Fibroblast of lung (primary cell): ENCODE measurements around the gene BIRC5. TPM values are rescaled to one million over a fixed set of nuclear protein-coding genes. Genes with fewer than 3 reads are reported as not detected.

Experiments
- DNase-seq, 2 donors: peaks; one replicate each; pipeline versions ENCODE4 v3.0.0 to v3.0.0-alpha.2; 2010; ENCODE audit warnings: low read depth in 2 of 2
- H2AFZ ChIP-seq: 2 replicates; pipeline ENCODE4 v1.5.1; 2012; ENCODE audit warnings: low read length, control low read depth, inconsistent platforms
- H3K27ac ChIP-seq: 2 replicates; pipeline ENCODE4 v1.5.1; 2011; ENCODE audit warnings: low read length, control low read depth; ENCODE audit not compliant: insufficient read depth
- H3K27me3 ChIP-seq: 2 replicates; pipeline ENCODE4 v1.5.1; 2011; ENCODE audit warnings: mild to moderate bottlenecking, low read length; ENCODE audit not compliant: control insufficient read depth, insufficient read depth
- H3K36me3 ChIP-seq: 2 replicates; pipeline ENCODE4 v1.5.1; 2011; ENCODE audit warnings: low read length; ENCODE audit not compliant: control insufficient read depth, insufficient read depth
- H3K4me1 ChIP-seq: 2 replicates; pipeline ENCODE4 v1.5.1; 2011; ENCODE audit warnings: low read length; ENCODE audit not compliant: control insufficient read depth, insufficient read depth; ENCODE audit errors: extremely low read depth
- H3K4me2 ChIP-seq: 2 replicates; pipeline ENCODE4 v1.5.1; 2011; ENCODE audit warnings: low read length, control low read depth; ENCODE audit not compliant: insufficient read depth; ENCODE audit errors: extremely low read depth
- H3K4me3 ChIP-seq, 4 experiments: fragments of 200-600 bp in 1 of 4; sonication (generic) in 1 of 4; replicated peaks in 1 of 4; 2 replicates each; pipeline ENCODE4 v1.5.1; 2011 to 2016; ENCODE audit warnings: low read length in 4 of 4, low read depth in 3 of 4, mild to moderate bottlenecking in 3 of 4, control low read depth in 2 of 4, inconsistent platforms in 1 of 4, mixed read lengths in 1 of 4; ENCODE audit not compliant: insufficient read depth in 1 of 4; ENCODE audit errors: control extremely low read depth in 1 of 4
- H3K79me2 ChIP-seq: 2 replicates; pipeline ENCODE4 v1.5.1; 2012; ENCODE audit warnings: mild to moderate bottlenecking, low read length, inconsistent platforms; ENCODE audit not compliant: control insufficient read depth, insufficient read depth
- H3K9ac ChIP-seq: 2 replicates; pipeline ENCODE4 v1.5.1; 2011; ENCODE audit warnings: mild to moderate bottlenecking, low read length, control low read depth; ENCODE audit not compliant: insufficient read depth
- H3K9me3 ChIP-seq: 2 replicates; pipeline ENCODE4 v1.5.1; 2012; ENCODE audit warnings: low read depth, low read length; ENCODE audit not compliant: control insufficient read depth, insufficient read depth
- H4K20me1 ChIP-seq: 2 replicates; pipeline ENCODE4 v1.5.1; 2011; ENCODE audit warnings: low read length; ENCODE audit not compliant: control insufficient read depth, insufficient read depth; ENCODE audit errors: extremely low read depth
- CTCF ChIP-seq, 2 donors: IDR thresholded peaks in 1 of 2; conservative IDR thresholded peaks in 1 of 2; 1 replicate in 1 of 2; 2 replicates in 1 of 2; pipeline ENCODE4 v1.5.1; 2011 to 2012; ENCODE audit warnings: low read length in 2 of 2, control low read depth in 1 of 2, inconsistent platforms in 1 of 2, low read depth in 1 of 2, mild to moderate bottlenecking in 1 of 2
- EZH2 ChIP-seq: IDR thresholded peaks from 2 replicates; pipeline ENCODE4 v1.5.1; 2012; ENCODE audit warnings: low read length, control low read depth, mild to moderate bottlenecking; ENCODE audit errors: missing control alignments
- polyA plus RNA-seq, 2 donors: library from polyadenylated mRNA; depleted of rRNA in 1 of 2; stranded (reverse) in 1 of 2; unstranded in 1 of 2; fragments of >200 nt; gene quantifications; 2 replicates each; pipeline ENCODE4 v1.2.1, GENCODE V29; 2011 to 2012; ENCODE audit warnings: missing spikeins in 1 of 2
- total RNA-seq: library from RNA; depleted of rRNA; stranded (reverse); fragments of >200 nt; gene quantifications from 2 replicates; pipeline ENCODE4 v1.2.1, GENCODE V29; 2014

BIRC5 gene
- total and polyA plus RNA-seq, 2 donors (not counting 1 experiment from before 2014, with no cell fraction given) = 11.1 to 28.6 TPM

DNA sequence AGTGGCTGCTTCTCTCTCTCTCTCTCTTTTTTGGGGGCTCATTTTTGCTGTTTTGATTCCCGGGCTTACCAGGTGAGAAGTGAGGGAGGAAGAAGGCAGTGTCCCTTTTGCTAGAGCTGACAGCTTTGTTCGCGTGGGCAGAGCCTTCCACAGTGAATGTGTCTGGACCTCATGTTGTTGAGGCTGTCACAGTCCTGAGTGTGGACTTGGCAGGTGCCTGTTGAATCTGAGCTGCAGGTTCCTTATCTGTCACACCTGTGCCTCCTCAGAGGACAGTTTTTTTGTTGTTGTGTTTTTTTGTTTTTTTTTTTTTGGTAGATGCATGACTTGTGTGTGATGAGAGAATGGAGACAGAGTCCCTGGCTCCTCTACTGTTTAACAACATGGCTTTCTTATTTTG lies 9.7 kb downstream of the BIRC5 start:
- TF ChIP-seq CTCF (conservative IDR thresholded peaks at IDR 0.05 in 1 of 2, IDR thresholded peaks at IDR 0.05 in 1 of 2; ENCODE audit: low read depth in 1 of 2, low read length in 2 of 2) (no peak), EZH2 (no peak)
- Histone ChIP-seq H4K20me1 (no peaks in the 10 kb centered on the region), H3K4me1 (no peaks in the 10 kb centered on the region), H3K4me3 (no peak overlapping the region), H3K36me3 (peaks cover 9% of the 10 kb centered on the region), H3K27ac (no peak overlapping the region), H3K9ac (no peak overlapping the region), H3K27me3 (no peaks in the 10 kb centered on the region), H3K79me2 (peaks cover 5% of the 10 kb centered on the region), H2AFZ (no peak overlapping the region), H3K9me3 (no peaks in the 10 kb centered on the region), H3K4me2 (no peak overlapping the region)
- no peak for DNase-seq

DNA sequence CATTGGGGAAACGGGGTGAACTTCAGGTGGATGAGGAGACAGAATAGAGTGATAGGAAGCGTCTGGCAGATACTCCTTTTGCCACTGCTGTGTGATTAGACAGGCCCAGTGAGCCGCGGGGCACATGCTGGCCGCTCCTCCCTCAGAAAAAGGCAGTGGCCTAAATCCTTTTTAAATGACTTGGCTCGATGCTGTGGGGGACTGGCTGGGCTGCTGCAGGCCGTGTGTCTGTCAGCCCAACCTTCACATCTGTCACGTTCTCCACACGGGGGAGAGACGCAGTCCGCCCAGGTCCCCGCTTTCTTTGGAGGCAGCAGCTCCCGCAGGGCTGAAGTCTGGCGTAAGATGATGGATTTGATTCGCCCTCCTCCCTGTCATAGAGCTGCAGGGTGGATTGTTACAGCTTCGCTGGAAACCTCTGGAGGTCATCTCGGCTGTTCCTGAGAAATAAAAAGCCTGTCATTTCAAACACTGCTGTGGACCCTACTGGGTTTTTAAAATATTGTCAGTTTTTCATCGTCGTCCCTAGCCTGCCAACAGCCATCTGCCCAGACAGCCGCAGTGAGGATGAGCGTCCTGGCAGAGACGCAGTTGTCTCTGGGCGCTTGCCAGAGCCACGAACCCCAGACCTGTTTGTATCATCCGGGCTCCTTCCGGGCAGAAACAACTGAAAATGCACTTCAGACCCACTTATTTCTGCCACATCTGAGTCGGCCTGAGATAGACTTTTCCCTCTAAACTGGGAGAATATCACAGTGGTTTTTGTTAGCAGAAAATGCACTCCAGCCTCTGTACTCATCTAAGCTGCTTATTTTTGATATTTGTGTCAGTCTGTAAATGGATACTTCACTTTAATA lies 10.4 kb downstream of the BIRC5 start:
- H3K36me3 ChIP-seq = peaks cover 8% of the 10 kb centered on the region
- H4K20me1 ChIP-seq = no peaks in the 10 kb centered on the region
- no peak overlapping the region for H3K4me2 ChIP-seq
- H2AFZ ChIP-seq = no peak overlapping the region
- H3K79me2 ChIP-seq = peaks cover 2% of the 10 kb centered on the region
- no peak for TF ChIP-seq EZH2
- TF ChIP-seq CTCF (conservative IDR thresholded peaks at IDR 0.05 in 1 of 2, IDR thresholded peaks at IDR 0.05 in 1 of 2; ENCODE audit: low read depth in 1 of 2, low read length in 2 of 2) = no peak
- no peak overlapping the region for H3K9ac ChIP-seq
- no peak overlapping the region for H3K4me3 ChIP-seq
- H3K4me1 ChIP-seq = no peaks in the 10 kb centered on the region
- H3K27ac ChIP-seq = no peak overlapping the region
- no peak for DNase-seq
- no peaks in the 10 kb centered on the region for H3K9me3 ChIP-seq
- no peaks in the 10 kb centered on the region for H3K27me3 ChIP-seq

DNA sequence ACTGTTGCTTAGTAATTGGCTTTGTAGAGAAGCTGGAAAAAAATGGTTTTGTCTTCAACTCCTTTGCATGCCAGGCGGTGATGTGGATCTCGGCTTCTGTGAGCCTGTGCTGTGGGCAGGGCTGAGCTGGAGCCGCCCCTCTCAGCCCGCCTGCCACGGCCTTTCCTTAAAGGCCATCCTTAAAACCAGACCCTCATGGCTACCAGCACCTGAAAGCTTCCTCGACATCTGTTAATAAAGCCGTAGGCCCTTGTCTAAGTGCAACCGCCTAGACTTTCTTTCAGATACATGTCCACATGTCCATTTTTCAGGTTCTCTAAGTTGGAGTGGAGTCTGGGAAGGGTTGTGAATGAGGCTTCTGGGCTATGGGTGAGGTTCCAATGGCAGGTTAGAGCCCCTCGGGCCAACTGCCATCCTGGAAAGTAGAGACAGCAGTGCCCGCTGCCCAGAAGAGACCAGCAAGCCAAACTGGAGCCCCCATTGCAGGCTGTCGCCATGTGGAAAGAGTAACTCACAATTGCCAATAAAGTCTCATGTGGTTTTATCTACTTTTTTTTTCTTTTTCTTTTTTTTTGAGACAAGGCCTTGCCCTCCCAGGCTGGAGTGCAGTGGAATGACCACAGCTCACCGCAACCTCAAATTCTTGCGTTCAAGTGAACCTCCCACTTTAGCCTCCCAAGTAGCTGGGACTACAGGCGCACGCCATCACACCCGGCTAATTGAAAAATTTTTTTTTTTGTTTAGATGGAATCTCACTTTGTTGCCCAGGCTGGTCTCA lies 11.2 kb downstream of the BIRC5 start:
- TF ChIP-seq CTCF (conservative IDR thresholded peaks at IDR 0.05 in 1 of 2, IDR thresholded peaks at IDR 0.05 in 1 of 2; ENCODE audit: low read depth in 1 of 2, low read length in 2 of 2) (no peak), EZH2 (no peak)
- H3K27ac ChIP-seq = no peak overlapping the region
- H3K79me2 ChIP-seq = no peaks in the 10 kb centered on the region
- peaks cover 3% of the 10 kb centered on the region for H3K27me3 ChIP-seq
- no peak overlapping the region for H3K4me3 ChIP-seq
- H2AFZ ChIP-seq = no peak overlapping the region
- H3K4me1 ChIP-seq = no peaks in the 10 kb centered on the region
- DNase-seq = no peak
- peaks cover 5% of the 10 kb centered on the region for H3K36me3 ChIP-seq
- H4K20me1 ChIP-seq = no peaks in the 10 kb centered on the region
- H3K9me3 ChIP-seq = no peaks in the 10 kb centered on the region
- H3K4me2 ChIP-seq = no peak overlapping the region
- H3K9ac ChIP-seq = no peak overlapping the region
